ENCODE results near the gene PAGR1.
A peak's percentile ranks its signal among the peaks of the same experiment; 100 is the strongest.

DNA sequence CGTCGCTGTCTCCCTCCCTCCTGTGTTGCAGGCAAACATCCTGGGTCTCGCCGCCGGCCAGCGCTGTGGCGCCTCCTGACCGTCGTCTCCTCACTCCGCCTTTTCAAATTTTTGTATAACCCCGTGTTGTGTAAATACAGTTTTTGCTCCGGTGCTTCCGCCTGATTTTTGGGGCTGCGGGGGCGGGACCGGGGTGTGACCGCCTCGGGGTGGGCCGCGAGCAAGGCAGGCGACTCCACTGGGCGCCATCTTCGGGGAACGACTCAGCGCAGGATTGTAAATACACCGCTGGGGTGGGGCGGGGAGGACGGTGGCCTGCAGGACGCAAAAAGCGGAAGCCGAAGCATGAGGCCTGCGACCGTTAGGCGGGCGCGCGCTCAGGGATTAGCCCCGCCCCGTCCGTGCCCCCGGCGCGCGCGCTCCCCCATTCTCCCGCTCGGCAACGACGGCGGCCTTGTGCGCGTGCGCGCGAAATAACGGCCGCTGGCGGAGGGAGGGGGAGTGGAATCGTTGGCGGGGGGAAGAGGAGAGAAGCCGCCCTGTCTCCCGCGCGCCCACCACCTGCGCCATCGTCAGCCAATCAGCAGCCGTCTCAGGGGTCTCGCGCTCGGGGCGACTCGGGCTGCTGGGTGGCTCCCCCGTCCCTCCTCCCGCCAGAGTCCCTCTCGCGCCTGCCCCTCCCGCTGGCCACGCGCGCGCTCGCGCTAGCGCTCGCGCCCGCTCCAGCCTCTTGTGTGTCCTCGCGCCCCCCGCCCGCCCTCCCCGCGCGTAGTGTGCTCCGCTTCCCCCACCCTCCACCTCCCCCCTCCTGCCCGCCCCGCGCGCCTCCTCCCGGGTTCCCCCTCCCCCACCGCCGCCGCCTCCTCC lies 10.5 kb upstream of the PAGR1 start:
- peak in 1 of 3 experiments; percentile 6 for TF ChIP-seq CTCF (IDR thresholded peaks at IDR 0.05)
- peak in 1 of 2 donors; percentile 92 for TF ChIP-seq POLR2A (IDR thresholded peaks at IDR 0.05)

Data from vagina (tissue), 2 donors.